Fibroblast of lung (primary cell): ENCODE measurements around the gene FHOD3.
"Not testable (repeated sequence)": the region's sequence is repeated elsewhere in the genome, so short reads cannot be mapped to it uniquely, and the experiment has no call there.

Experiments used
- CTCF ChIP-seq, 2 donors: IDR thresholded peaks in 1 of 2; conservative IDR thresholded peaks in 1 of 2; 1 replicate in 1 of 2; 2 replicates in 1 of 2; pipeline ENCODE4 v1.5.1; 2011 to 2012; ENCODE audit warnings: low read length in 2 of 2, control low read depth in 1 of 2, inconsistent platforms in 1 of 2, low read depth in 1 of 2, mild to moderate bottlenecking in 1 of 2
- EZH2 ChIP-seq: IDR thresholded peaks from 2 replicates; pipeline ENCODE4 v1.5.1; 2012; ENCODE audit warnings: low read length, control low read depth, mild to moderate bottlenecking; ENCODE audit errors: missing control alignments

- not testable (repeated sequence) for TF ChIP-seq CTCF (conservative IDR thresholded peaks at IDR 0.05 in 1 of 2, IDR thresholded peaks at IDR 0.05 in 1 of 2; ENCODE audit: low read depth in 1 of 2, low read length in 2 of 2); EZH2
These were observed 166.0 kb downstream of the FHOD3 start for GRCh38 chr18:36463516-36463915.
